CD4-positive, alpha-beta T cell treated with Interleukin-10 for 1 hour (primary cell): ENCODE results near the gene MZT2B.
A peak's percentile ranks its signal among the peaks of the same experiment; 100 is the strongest.
"Not testable (repeated sequence)": the region's sequence is repeated elsewhere in the genome, so short reads cannot be mapped to it uniquely, and the experiment has no call there.

Source experiments
- DNase-seq: peaks from one replicate; pipeline ENCODE4 v3.0.0-alpha.2; 2020

Gene MZT2B

GRCh38 chr2:130152816-130153595 lies 29.1 kb upstream of the MZT2B start:
- DNase-seq, result no peak

GRCh38 chr2:130153721-130154422 lies 28.2 kb upstream of the MZT2B start:
- DNase-seq, result not testable (repeated sequence)

- DNase-seq, result not testable (repeated sequence)
Observed at GRCh38 chr2:130154423-130154770, 27.7 kb upstream of the MZT2B start.

- DNase-seq, result no peak
Observed at GRCh38 chr2:130154773-130155765, 27.0 kb upstream of the MZT2B start.

GRCh38 chr2:130155956-130156623 lies 26.0 kb upstream of the MZT2B start:
- DNase-seq, result peak; percentile 15

GRCh38 chr2:130156624-130157004 lies 25.4 kb upstream of the MZT2B start:
- no peak for DNase-seq

GRCh38 chr2:130157354-130157753 lies 24.7 kb upstream of the MZT2B start:
- not testable (repeated sequence) for DNase-seq

- not testable (repeated sequence) for DNase-seq
Observed at GRCh38 chr2:130157825-130158514, 24.1 kb upstream of the MZT2B start.

GRCh38 chr2:130158631-130159030 lies 23.4 kb upstream of the MZT2B start:
- DNase-seq, result no peak

GRCh38 chr2:130159376-130159775 lies 22.7 kb upstream of the MZT2B start:
- not testable (repeated sequence) for DNase-seq

- no peak for DNase-seq
Observed at GRCh38 chr2:130160131-130160530, 21.9 kb upstream of the MZT2B start.

- DNase-seq, result not testable (repeated sequence)
Observed at GRCh38 chr2:130160838-130161705, 21.0 kb upstream of the MZT2B start.

- not testable (repeated sequence) for DNase-seq
Observed at GRCh38 chr2:130162486-130162885, 19.6 kb upstream of the MZT2B start.

- no peak for DNase-seq
Observed at GRCh38 chr2:130162968-130163367, 19.1 kb upstream of the MZT2B start.

GRCh38 chr2:130165293-130166016 lies 16.6 kb upstream of the MZT2B start:
- DNase-seq, result no peak

GRCh38 chr2:130166611-130167010 lies 15.5 kb upstream of the MZT2B start:
- not testable (repeated sequence) for DNase-seq

- DNase-seq, result not testable (repeated sequence)
Observed at GRCh38 chr2:130169163-130169562, 12.9 kb upstream of the MZT2B start.

- DNase-seq, result no peak
Observed at GRCh38 chr2:130169896-130170295, 12.2 kb upstream of the MZT2B start.

GRCh38 chr2:130174866-130175265 lies 7.2 kb upstream of the MZT2B start:
- not testable (repeated sequence) for DNase-seq
